GM12872 (cell line): ENCODE measurements around the gene GIMAP2.

ENCODE experiments used
- CTCF ChIP-seq: IDR thresholded peaks from 3 replicates; pipeline ENCODE4 v1.5.1; 2011; ENCODE audit warnings: low read depth, mild to moderate bottlenecking, low read length, moderate library complexity; ENCODE audit not compliant: insufficient read depth

GIMAP2 gene

GRCh38 chr7:150685219-150686029, at the start of gene GIMAP2:
GIMAP2 (plus strand) TSS chr7:150685706; CDS start chr7:150687060, 1,354 bp downstream.
- no peak for TF ChIP-seq CTCF

- no peak for TF ChIP-seq CTCF
These were observed 43.7 kb upstream of the GIMAP2 start for GRCh38 chr7:150641854-150642253.

GRCh38 chr7:150642926-150643325, 42.6 kb upstream of the GIMAP2 start:
- no peak for TF ChIP-seq CTCF

- TF ChIP-seq CTCF, result no peak
These were observed 40.1 kb upstream of the GIMAP2 start for GRCh38 chr7:150645259-150646020.

GRCh38 chr7:150648353-150649079, 37.0 kb upstream of the GIMAP2 start:
- no peak for TF ChIP-seq CTCF

GRCh38 chr7:150649080-150649385, 36.5 kb upstream of the GIMAP2 start:
- TF ChIP-seq CTCF, result no peak

- no peak for TF ChIP-seq CTCF
These were observed 30.8 kb upstream of the GIMAP2 start for GRCh38 chr7:150654692-150655091.
